GM23248 (cell line): ENCODE results near the gene ACSS3. TPM values are rescaled to one million over a fixed set of nuclear protein-coding genes. Genes with fewer than 3 reads are reported as not detected.

Experiments
- DNase-seq: peaks from one replicate; pipeline ENCODE4 v3.0.0-alpha.2; 2015
- H2AFZ ChIP-seq: fragments of 200-600 bp; sonication (generic); 2 replicates; pipeline ENCODE4 v1.6.1; 2016; ENCODE audit warnings: antibody characterized with exemption
- H3F3A ChIP-seq: fragments of 200-600 bp; sonication (generic); 2 replicates; pipeline ENCODE4 v1.6.1; 2016; ENCODE audit warnings: mild to moderate bottlenecking, antibody characterized with exemption, mixed run types; ENCODE audit not compliant: insufficient read depth
- H3K27ac ChIP-seq: fragments of 200-600 bp; sonication (generic); 2 replicates; pipeline ENCODE4 v1.5.1; 2016; ENCODE audit warnings: mild to moderate bottlenecking
- H3K27me3 ChIP-seq: fragments of 200-600 bp; sonication (generic); replicated peaks from 2 replicates; pipeline ENCODE4 v1.6.1; 2016; ENCODE audit warnings: mild to moderate bottlenecking; ENCODE audit not compliant: insufficient read depth
- H3K36me3 ChIP-seq: fragments of 200-600 bp; sonication (generic); 2 replicates; pipeline ENCODE4 v1.6.1; 2016; ENCODE audit warnings: low read depth, mild to moderate bottlenecking
- H3K4me1 ChIP-seq: fragments of 200-600 bp; sonication (generic); 2 replicates; pipeline ENCODE4 v1.6.1; 2016; ENCODE audit warnings: mild to moderate bottlenecking; ENCODE audit not compliant: insufficient read depth
- H3K4me2 ChIP-seq: fragments of 200-600 bp; sonication (generic); one replicate; pipeline ENCODE4 v1.6.1; 2016; ENCODE audit warnings: mild to moderate bottlenecking; ENCODE audit not compliant: unreplicated experiment
- H3K4me3 ChIP-seq: fragments of 200-600 bp; sonication (generic); 2 replicates; pipeline ENCODE4 v1.5.1; 2016; ENCODE audit warnings: mild to moderate bottlenecking
- H3K79me2 ChIP-seq: fragments of 200-600 bp; sonication (generic); 2 replicates; pipeline ENCODE4 v1.6.1; 2016; ENCODE audit warnings: mild to moderate bottlenecking; ENCODE audit not compliant: insufficient read depth
- H3K9ac ChIP-seq: fragments of 200-600 bp; sonication (generic); 2 replicates; pipeline ENCODE4 v1.6.1; 2016; ENCODE audit warnings: mild to moderate bottlenecking
- H3K9me2 ChIP-seq: fragments of 200-600 bp; sonication (generic); 2 replicates; pipeline ENCODE4 v1.6.1; 2016; ENCODE audit warnings: mixed run types, mild to moderate bottlenecking, moderate library complexity; ENCODE audit not compliant: insufficient read depth
- H3K9me3 ChIP-seq: fragments of 200-600 bp; sonication (generic); one replicate; pipeline ENCODE4 v1.6.1; 2017; ENCODE audit warnings: low read depth
- H4K20me1 ChIP-seq: fragments of 200-600 bp; sonication (generic); 2 replicates; pipeline ENCODE4 v1.6.0; 2016; ENCODE audit not compliant: insufficient read depth
- EZH2 ChIP-seq: fragments of 200-600 bp; sonication (generic); IDR thresholded peaks from 2 replicates; pipeline ENCODE4 v1.6.1; 2018; ENCODE audit warnings: antibody characterized with exemption, mild to moderate bottlenecking; ENCODE audit not compliant: insufficient read depth, poor library complexity, severe bottlenecking
- EZH2phosphoT487 ChIP-seq: fragments of 200-600 bp; sonication (generic); IDR thresholded peaks from 2 replicates; pipeline ENCODE4 v1.6.1; 2018; ENCODE audit warnings: antibody characterized with exemption, moderate library complexity, mild to moderate bottlenecking, low read depth; ENCODE audit not compliant: insufficient read depth
- WGBS, 2 experiments: methylation state at CpG; one replicate each; pipeline ENCODE4 v1.1.6; 2015 to 2017; ENCODE audit warnings: low lambda C conversion rate in 2 of 2, low coverage in 1 of 2; ENCODE audit errors: missing lambda C conversion rate in 2 of 2; 5-methylcytosine and 5-hydroxymethylcytosine counted together
- in situ Hi-C: fragments of 300-500 bp; cut with MboI; formaldehyde crosslinking; loops from 2 replicates; pipeline ENCODE4 v1.15.0; 2020
- polyA plus RNA-seq: library from polyadenylated mRNA; unstranded; fragments of >200 nt; fragmentation: Nextera tagmentation; extraction: Ambion mirVana; gene quantifications from 2 replicates; pipeline ENCODE4 v1.2.1, GENCODE V29; 2016
- total RNA-seq: library from RNA; depleted of rRNA; stranded (reverse); fragments of >200 nt; shearing (Covaris generic); gene quantifications from 2 replicates; pipeline ENCODE4 v1.2.3, GENCODE V29; 2014

ACSS3 gene
- total and polyA plus RNA-seq, 2 experiments from 2014 or later: 1.5 to 1.9 TPM

- no peaks in the 10 kb centered on the region for H3K9me3 ChIP-seq
- H3K79me2 ChIP-seq: no peaks in the 10 kb centered on the region
- H3K4me2 ChIP-seq: no peak overlapping the region
- no peak for DNase-seq
- H3K36me3 ChIP-seq: no peaks in the 10 kb centered on the region
- H2AFZ ChIP-seq: no peak overlapping the region
- H4K20me1 ChIP-seq: no peaks in the 10 kb centered on the region
- no peak overlapping the region for H3K9ac ChIP-seq
- H3K4me3 ChIP-seq: no peak overlapping the region
- H3K27me3 ChIP-seq: no peaks in the 10 kb centered on the region
- in situ Hi-C loops: no loop called here
- WGBS, 2 experiments: 92 to 100% methylated on average over 1 of the region's 1 CpG
- H3F3A ChIP-seq: no peaks in the 10 kb centered on the region
- H3K4me1 ChIP-seq: peaks cover 7% of the 10 kb centered on the region; the same call in 1 of the 2 replicates
- no peaks in the 10 kb centered on the region for H3K9me2 ChIP-seq
- no peak for TF ChIP-seq EZH2
- TF ChIP-seq EZH2phosphoT487: no peak
- H3K27ac ChIP-seq: no peak overlapping the region
Measured at GRCh38 chr12:81083018-81083417, 5.1 kb downstream of the ACSS3 start.

GRCh38 chr12:81083906-81084513 lies 6.1 kb downstream of the ACSS3 start:
- H3F3A ChIP-seq: no peaks in the 10 kb centered on the region
- no peak overlapping the region for H3K4me3 ChIP-seq
- H4K20me1 ChIP-seq: no peaks in the 10 kb centered on the region
- H3K9me3 ChIP-seq: no peaks in the 10 kb centered on the region
- no peaks in the 10 kb centered on the region for H3K79me2 ChIP-seq
- no peaks in the 10 kb centered on the region for H3K36me3 ChIP-seq
- H3K27me3 ChIP-seq: no peaks in the 10 kb centered on the region
- no peak overlapping the region for H2AFZ ChIP-seq
- no peak for DNase-seq
- no peak overlapping the region for H3K27ac ChIP-seq
- WGBS, 2 experiments: 87 to 88% methylated on average over 7 of the region's 7 CpGs
- 0 out of 2 replicates have a peak, but pooled peaks cover under 1% of the 10 kb centered on the region for H3K4me1 ChIP-seq
- TF ChIP-seq EZH2 (no peak), EZH2phosphoT487 (no peak)
- in situ Hi-C loops: no loop called here
- H3K9me2 ChIP-seq: no peaks in the 10 kb centered on the region
- no peak overlapping the region for H3K9ac ChIP-seq
- H3K4me2 ChIP-seq: no peak overlapping the region

GRCh38 chr12:81084811-81085350 lies 7.0 kb downstream of the ACSS3 start:
- no peak for DNase-seq
- Histone ChIP-seq H3K27ac (no peak overlapping the region), H3K79me2 (no peaks in the 10 kb centered on the region), H3K27me3 (no peaks in the 10 kb centered on the region), H3K4me1 (no peaks in the 10 kb centered on the region), H3K9me2 (no peaks in the 10 kb centered on the region), H3K9ac (no peak overlapping the region), H3K9me3 (no peaks in the 10 kb centered on the region), H3K36me3 (no peaks in the 10 kb centered on the region), H2AFZ (no peak overlapping the region), H4K20me1 (no peaks in the 10 kb centered on the region), H3K4me3 (no peak overlapping the region), H3F3A (no peaks in the 10 kb centered on the region), H3K4me2 (no peak overlapping the region)
- 29 to 45% methylated on average over 1 of the region's 1 CpG for WGBS, 2 experiments
- no peak for TF ChIP-seq EZH2phosphoT487
- in situ Hi-C loops: no loop called here

GRCh38 chr12:81085832-81086231 lies 8.0 kb downstream of the ACSS3 start:
- Histone ChIP-seq H3K4me1 (no peaks in the 10 kb centered on the region), H3K9ac (no peak overlapping the region), H3F3A (no peaks in the 10 kb centered on the region), H3K36me3 (no peaks in the 10 kb centered on the region), H4K20me1 (no peaks in the 10 kb centered on the region), H3K9me2 (no peaks in the 10 kb centered on the region), H3K4me3 (no peak overlapping the region), H3K9me3 (no peaks in the 10 kb centered on the region), H3K27ac (no peak overlapping the region), H3K27me3 (no peaks in the 10 kb centered on the region), H3K4me2 (no peak overlapping the region), H3K79me2 (no peaks in the 10 kb centered on the region), H2AFZ (no peak overlapping the region)
- in situ Hi-C loops: no loop called here
- TF ChIP-seq EZH2 (no peak), EZH2phosphoT487 (no peak)
- no peak for DNase-seq
- WGBS, 2 experiments: 55 to 70% methylated on average over 2 of the region's 2 CpGs
